Astrocyte (in vitro differentiated cells and primary cell): Measurements from ENCODE around the gene REEP1. TPM values are rescaled to one million over a fixed set of nuclear protein-coding genes. Genes with fewer than 3 reads are reported as not detected.
A peak's percentile ranks its signal among the peaks of the same experiment; 100 is the strongest.

Source experiments
- DNase-seq: peaks from one replicate; pipeline ENCODE4 v3.0.0-alpha.2; 2010; ENCODE audit warnings: low read depth
- FAIRE-seq: peaks from 2 replicates; lab custom pipeline; 2011; peaks lifted over from hg19 to GRCh38; lab: Jason Lieb, UNC
- H2AFZ ChIP-seq: 2 replicates; pipeline ENCODE4 v1.6.0; 2012; ENCODE audit warnings: low read depth, low read length, inconsistent platforms
- H3K27ac ChIP-seq: 2 replicates; pipeline ENCODE4 v1.5.1; 2011; ENCODE audit warnings: low read depth, low read length, inconsistent platforms
- H3K27me3 ChIP-seq: 2 replicates; pipeline ENCODE4 v1.6.0; 2011; ENCODE audit warnings: low read length, inconsistent platforms; ENCODE audit not compliant: insufficient read depth
- H3K36me3 ChIP-seq: 2 replicates; pipeline ENCODE4 v1.5.1; 2011; ENCODE audit warnings: low read length, inconsistent platforms; ENCODE audit not compliant: insufficient read depth
- H3K4me1 ChIP-seq: 2 replicates; pipeline ENCODE4 v1.5.1; 2011; ENCODE audit warnings: low read length, inconsistent platforms; ENCODE audit not compliant: insufficient read depth
- H3K4me2 ChIP-seq: 2 replicates; pipeline ENCODE4 v1.6.0; 2012; ENCODE audit warnings: low read length, inconsistent platforms
- H3K4me3 ChIP-seq: 2 replicates; pipeline ENCODE4 v1.5.1; 2011; ENCODE audit warnings: low read depth, mild to moderate bottlenecking, low read length, inconsistent platforms; ENCODE audit not compliant: insufficient read depth
- H3K79me2 ChIP-seq: 2 replicates; pipeline ENCODE4 v1.6.0; 2012; ENCODE audit warnings: mild to moderate bottlenecking, low read length, inconsistent platforms; ENCODE audit not compliant: insufficient read depth
- H3K9ac ChIP-seq: 2 replicates; pipeline ENCODE4 v1.6.0; 2012; ENCODE audit warnings: mild to moderate bottlenecking, low read length, inconsistent platforms
- H3K9me3 ChIP-seq: 2 replicates; pipeline ENCODE4 v1.5.1; 2012; ENCODE audit warnings: low read depth, mild to moderate bottlenecking, low read length, inconsistent platforms; ENCODE audit not compliant: insufficient read depth
- H4K20me1 ChIP-seq: 2 replicates; pipeline ENCODE4 v1.6.0; 2012; ENCODE audit warnings: low read length, inconsistent platforms; ENCODE audit not compliant: insufficient read depth
- H3K27ac Mint-ChIP-seq: one replicate; pipeline ENCODE4 v1.8.0; 2021; ENCODE audit warnings: mild to moderate bottlenecking, mixed read lengths; ENCODE audit not compliant: unreplicated experiment
- H3K27me3 Mint-ChIP-seq: one replicate; pipeline ENCODE4 v1.8.0; 2021; ENCODE audit warnings: low read depth, mixed read lengths; ENCODE audit not compliant: unreplicated experiment
- H3K36me3 Mint-ChIP-seq: one replicate; pipeline ENCODE4 v1.8.0; 2021; ENCODE audit warnings: low read depth, mixed read lengths; ENCODE audit not compliant: unreplicated experiment
- H3K4me1 Mint-ChIP-seq: one replicate; pipeline ENCODE4 v1.8.0; 2021; ENCODE audit warnings: low read depth, mixed read lengths; ENCODE audit not compliant: unreplicated experiment
- H3K4me3 Mint-ChIP-seq: one replicate; pipeline ENCODE4 v1.8.0; 2021; ENCODE audit warnings: mild to moderate bottlenecking, moderate library complexity, mixed read lengths; ENCODE audit not compliant: unreplicated experiment
- H3K9me3 Mint-ChIP-seq: one replicate; pipeline ENCODE4 v1.8.0; 2021; ENCODE audit warnings: mild to moderate bottlenecking, mixed read lengths; ENCODE audit not compliant: unreplicated experiment
- EZH2 ChIP-seq: IDR thresholded peaks from 2 replicates; pipeline ENCODE4 v1.6.1; 2012; ENCODE audit warnings: mild to moderate bottlenecking, low read length, inconsistent platforms; ENCODE audit not compliant: insufficient read depth
- total RNA-seq: library from RNA; stranded (reverse); gene quantifications from 2 replicates; pipeline ENCODE4 v1.2.1, GENCODE V29; 2021
- TF ChIP-seq, protein P1 (sequence below): IDR thresholded peaks from 2 replicates; pipeline ENCODE4 v1.5.1; 2011; ENCODE audit warnings: low read depth, mild to moderate bottlenecking, inconsistent platforms, low read length, moderate library complexity; ENCODE audit not compliant: insufficient read depth

Gene REEP1
- total RNA-seq, 1 donor from 2014 or later, result 0.61 TPM

DNA sequence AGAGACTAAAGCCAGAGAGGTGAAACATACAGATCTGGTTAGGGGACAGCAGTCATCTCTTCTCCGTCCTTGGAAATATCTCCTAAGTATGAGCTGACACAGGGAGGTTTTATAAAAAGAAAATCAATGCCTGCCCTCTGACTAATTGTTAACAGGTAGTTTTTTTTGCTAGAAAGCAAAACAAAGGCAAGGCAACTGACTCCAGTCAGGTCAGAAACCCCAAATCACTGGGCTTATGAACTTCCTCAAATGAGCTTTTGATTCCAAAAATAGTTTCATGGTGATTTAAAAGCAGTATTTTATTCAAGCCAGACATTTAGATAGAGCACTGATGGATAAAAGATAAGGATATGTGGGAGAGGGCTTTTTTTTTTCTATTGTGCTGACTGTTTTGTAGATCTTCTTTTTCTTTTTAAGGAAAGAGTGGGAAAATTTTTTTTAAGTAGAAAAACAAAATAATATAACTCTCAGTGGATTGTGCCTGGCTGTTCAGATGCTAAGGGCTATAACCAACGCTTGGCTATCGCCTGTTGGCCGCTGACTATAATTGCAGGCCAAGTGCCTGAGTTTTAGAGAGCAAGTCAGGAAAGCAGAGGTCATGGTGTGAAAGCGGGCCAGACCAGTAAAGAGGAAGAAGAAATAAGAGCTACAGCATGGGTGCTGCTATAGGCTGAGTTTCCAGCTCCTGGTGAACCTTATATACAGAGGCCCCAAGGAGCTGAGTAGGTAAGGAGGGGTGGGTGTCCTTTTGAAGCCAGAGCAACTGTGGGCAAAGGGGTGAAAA lies 93.3 kb downstream of the REEP1 start:
- Histone ChIP-seq H3K27ac (no peak overlapping the region), H3K4me1 (peaks cover under 1% of the 10 kb centered on the region), H2AFZ (no peak overlapping the region), H3K9me3 (no peaks in the 10 kb centered on the region), H3K79me2 (no peaks in the 10 kb centered on the region), H3K9ac (no peak overlapping the region), H3K4me3 (no peak overlapping the region), H3K27me3 (no peaks in the 10 kb centered on the region), H4K20me1 (no peaks in the 10 kb centered on the region), H3K4me2 (no peak overlapping the region), H3K36me3 (no peaks in the 10 kb centered on the region)
- Mint-ChIP-seq H3K27me3 (peaks cover 40% of the 10 kb centered on the region), H3K27ac (no peak overlapping the region), H3K9me3 (peaks cover 4% of the 10 kb centered on the region), H3K4me1 (peaks cover under 1% of the 10 kb centered on the region), H3K4me3 (no peak overlapping the region), H3K36me3 (no peaks in the 10 kb centered on the region)
- no peak for FAIRE-seq
- peak; percentile 8 for DNase-seq
- TF ChIP-seq EZH2, result no peak
- TF ChIP-seq, protein P1, sequence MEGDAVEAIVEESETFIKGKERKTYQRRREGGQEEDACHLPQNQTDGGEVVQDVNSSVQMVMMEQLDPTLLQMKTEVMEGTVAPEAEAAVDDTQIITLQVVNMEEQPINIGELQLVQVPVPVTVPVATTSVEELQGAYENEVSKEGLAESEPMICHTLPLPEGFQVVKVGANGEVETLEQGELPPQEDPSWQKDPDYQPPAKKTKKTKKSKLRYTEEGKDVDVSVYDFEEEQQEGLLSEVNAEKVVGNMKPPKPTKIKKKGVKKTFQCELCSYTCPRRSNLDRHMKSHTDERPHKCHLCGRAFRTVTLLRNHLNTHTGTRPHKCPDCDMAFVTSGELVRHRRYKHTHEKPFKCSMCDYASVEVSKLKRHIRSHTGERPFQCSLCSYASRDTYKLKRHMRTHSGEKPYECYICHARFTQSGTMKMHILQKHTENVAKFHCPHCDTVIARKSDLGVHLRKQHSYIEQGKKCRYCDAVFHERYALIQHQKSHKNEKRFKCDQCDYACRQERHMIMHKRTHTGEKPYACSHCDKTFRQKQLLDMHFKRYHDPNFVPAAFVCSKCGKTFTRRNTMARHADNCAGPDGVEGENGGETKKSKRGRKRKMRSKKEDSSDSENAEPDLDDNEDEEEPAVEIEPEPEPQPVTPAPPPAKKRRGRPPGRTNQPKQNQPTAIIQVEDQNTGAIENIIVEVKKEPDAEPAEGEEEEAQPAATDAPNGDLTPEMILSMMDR, result no peak

GRCh38 chr2:86243272-86243671 lies 94.2 kb downstream of the REEP1 start:
- FAIRE-seq, result no peak
- H3K27ac Mint-ChIP-seq, result no peak overlapping the region
- H3K27me3 Mint-ChIP-seq, result peaks cover 40% of the 10 kb centered on the region
- H3K4me1 ChIP-seq, result no peaks in the 10 kb centered on the region
- no peak for DNase-seq
- H2AFZ ChIP-seq, result no peak overlapping the region
- H3K27ac ChIP-seq, result no peak overlapping the region
- no peak overlapping the region for H3K4me3 ChIP-seq
- H3K4me3 Mint-ChIP-seq, result no peak overlapping the region
- no peak overlapping the region for H3K9ac ChIP-seq
- H3K36me3 ChIP-seq, result no peaks in the 10 kb centered on the region
- H3K4me2 ChIP-seq, result no peak overlapping the region
- H3K4me1 Mint-ChIP-seq, result peaks cover 4% of the 10 kb centered on the region
- H3K27me3 ChIP-seq, result no peaks in the 10 kb centered on the region
- no peaks in the 10 kb centered on the region for H3K79me2 ChIP-seq
- H3K9me3 Mint-ChIP-seq, result peaks cover 4% of the 10 kb centered on the region
- no peaks in the 10 kb centered on the region for H3K36me3 Mint-ChIP-seq
- H4K20me1 ChIP-seq, result no peaks in the 10 kb centered on the region
- TF ChIP-seq, protein P1, result no peak
- TF ChIP-seq EZH2, result no peak
- no peaks in the 10 kb centered on the region for H3K9me3 ChIP-seq

- Histone ChIP-seq H3K9me3 (no peaks in the 10 kb centered on the region), H3K27me3 (no peaks in the 10 kb centered on the region), H3K79me2 (no peaks in the 10 kb centered on the region), H4K20me1 (no peaks in the 10 kb centered on the region), H2AFZ (no peak overlapping the region), H3K9ac (no peak overlapping the region), H3K4me2 (no peak overlapping the region), H3K27ac (no peak overlapping the region), H3K4me1 (no peaks in the 10 kb centered on the region), H3K36me3 (no peaks in the 10 kb centered on the region), H3K4me3 (no peak overlapping the region)
- DNase-seq, result no peak
- FAIRE-seq, result no peak
- Mint-ChIP-seq H3K27ac (no peak overlapping the region), H3K9me3 (peaks cover 4% of the 10 kb centered on the region), H3K4me3 (no peak overlapping the region), H3K27me3 (peaks cover 40% of the 10 kb centered on the region), H3K4me1 (peaks cover 5% of the 10 kb centered on the region), H3K36me3 (no peaks in the 10 kb centered on the region)
- TF ChIP-seq, protein P1, result no peak
Measured at GRCh38 chr2:86241611-86242010, 95.8 kb downstream of the REEP1 start.
